ENCODE results near the gene RALA. TPM values are rescaled to one million over a fixed set of nuclear protein-coding genes. Genes with fewer than 3 reads are reported as not detected.

The RALA gene
- total and polyA plus RNA-seq, 3 donors from 2014 or later, result 13.6 to 27.9 (median 15.9) TPM

- Histone ChIP-seq H3K4me1 (no peaks in the 10 kb centered on the region), H3K36me3 (ENCODE audit: low read depth, missing control alignments) (no peaks in the 10 kb centered on the region), H3K4me3 (no peak overlapping the region), H3K27ac (no peak overlapping the region), H3K27me3 (no peaks in the 10 kb centered on the region), H3K9me3 (no peaks in the 10 kb centered on the region)
- DNase-seq, result no peak
- no peak for TF ChIP-seq POLR2A (IDR thresholded peaks at IDR 0.05)
- TF ChIP-seq, protein P1, sequence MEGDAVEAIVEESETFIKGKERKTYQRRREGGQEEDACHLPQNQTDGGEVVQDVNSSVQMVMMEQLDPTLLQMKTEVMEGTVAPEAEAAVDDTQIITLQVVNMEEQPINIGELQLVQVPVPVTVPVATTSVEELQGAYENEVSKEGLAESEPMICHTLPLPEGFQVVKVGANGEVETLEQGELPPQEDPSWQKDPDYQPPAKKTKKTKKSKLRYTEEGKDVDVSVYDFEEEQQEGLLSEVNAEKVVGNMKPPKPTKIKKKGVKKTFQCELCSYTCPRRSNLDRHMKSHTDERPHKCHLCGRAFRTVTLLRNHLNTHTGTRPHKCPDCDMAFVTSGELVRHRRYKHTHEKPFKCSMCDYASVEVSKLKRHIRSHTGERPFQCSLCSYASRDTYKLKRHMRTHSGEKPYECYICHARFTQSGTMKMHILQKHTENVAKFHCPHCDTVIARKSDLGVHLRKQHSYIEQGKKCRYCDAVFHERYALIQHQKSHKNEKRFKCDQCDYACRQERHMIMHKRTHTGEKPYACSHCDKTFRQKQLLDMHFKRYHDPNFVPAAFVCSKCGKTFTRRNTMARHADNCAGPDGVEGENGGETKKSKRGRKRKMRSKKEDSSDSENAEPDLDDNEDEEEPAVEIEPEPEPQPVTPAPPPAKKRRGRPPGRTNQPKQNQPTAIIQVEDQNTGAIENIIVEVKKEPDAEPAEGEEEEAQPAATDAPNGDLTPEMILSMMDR (IDR thresholded peaks at IDR 0.05), result no peak
- WGBS, 2 donors, result 68 to 69% methylated on average over 2 of the region's 2 CpGs
- intact Hi-C loops (cut with DNase I; ENCODE audit: low total_unique reads), result no loop called here
Observed at GRCh38 chr7:39606352-39606751, 17.0 kb upstream of the RALA start.

DNA sequence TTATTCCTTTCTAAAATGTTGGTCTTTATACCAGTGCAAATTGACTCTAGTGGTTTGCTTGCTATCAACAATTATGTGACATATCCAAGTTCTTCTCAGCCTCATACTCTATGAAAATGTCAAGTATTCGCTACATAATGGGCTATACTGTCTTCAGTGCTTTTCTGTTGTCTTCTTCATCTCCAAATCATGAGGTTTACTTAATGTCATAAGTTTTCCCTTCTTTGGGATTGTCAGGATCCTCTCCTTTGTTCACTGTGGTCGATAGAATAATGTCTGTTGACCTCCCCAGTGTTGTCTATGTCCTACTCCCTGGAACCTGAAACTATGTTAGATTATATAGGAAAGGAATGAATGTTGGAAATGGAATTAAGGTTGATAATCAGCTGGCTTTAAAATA, 16.4 kb upstream of the RALA start:
- no peak overlapping the region for H3K27ac ChIP-seq
- H3K4me1 ChIP-seq, result no peaks in the 10 kb centered on the region
- intact Hi-C loops (cut with DNase I; ENCODE audit: low total_unique reads), result no loop called here
- DNase-seq, result no peak
- no peak overlapping the region for H3K4me3 ChIP-seq
- TF ChIP-seq, protein P1 (IDR thresholded peaks at IDR 0.05), result no peak
- no peak for TF ChIP-seq POLR2A (IDR thresholded peaks at IDR 0.05)
- no peaks in the 10 kb centered on the region for H3K9me3 ChIP-seq
- no peaks in the 10 kb centered on the region for H3K27me3 ChIP-seq
- 93 to 95% methylated on average over 2 of the region's 2 CpGs for WGBS, 2 donors
- H3K36me3 ChIP-seq (ENCODE audit: low read depth, missing control alignments), result no peaks in the 10 kb centered on the region

- H3K4me3 ChIP-seq, result no peak overlapping the region
- H3K4me1 ChIP-seq, result no peaks in the 10 kb centered on the region
- intact Hi-C loops (cut with DNase I; ENCODE audit: low total_unique reads), result no loop called here
- no peak overlapping the region for H3K27ac ChIP-seq
- H3K27me3 ChIP-seq, result no peaks in the 10 kb centered on the region
- no peak for DNase-seq
- no peaks in the 10 kb centered on the region for H3K9me3 ChIP-seq
- H3K36me3 ChIP-seq (ENCODE audit: low read depth, missing control alignments), result no peaks in the 10 kb centered on the region
- TF ChIP-seq POLR2A (IDR thresholded peaks at IDR 0.05), result no peak
- TF ChIP-seq, protein P1 (IDR thresholded peaks at IDR 0.05), result no peak
- 88 to 100% methylated on average over 2 of the region's 2 CpGs for WGBS, 2 donors
Observed at GRCh38 chr7:39607865-39608264, 15.5 kb upstream of the RALA start.

DNA sequence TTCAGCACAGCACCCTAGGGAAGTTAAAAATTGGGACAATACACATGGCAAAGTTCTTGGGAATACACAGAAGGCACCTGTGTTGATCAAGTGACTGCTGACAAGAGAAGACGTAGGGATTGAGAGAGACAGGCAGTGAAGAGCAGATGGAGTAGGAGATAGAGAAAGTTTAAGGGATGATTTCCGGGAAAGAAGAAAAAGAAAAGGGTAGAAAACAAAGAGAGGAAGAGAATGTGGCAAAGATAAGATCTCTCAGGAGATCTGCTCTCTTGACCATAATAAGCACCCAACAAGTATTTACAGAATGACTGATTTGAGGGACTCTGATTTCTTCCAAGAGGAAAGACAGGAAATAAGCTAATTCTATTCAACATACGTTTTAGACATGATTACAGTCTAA, 15.1 kb upstream of the RALA start:
- H3K36me3 ChIP-seq (ENCODE audit: low read depth, missing control alignments), result no peaks in the 10 kb centered on the region
- H3K27me3 ChIP-seq, result no peaks in the 10 kb centered on the region
- intact Hi-C loops (cut with DNase I; ENCODE audit: low total_unique reads), result no loop called here
- DNase-seq, result no peak
- no peaks in the 10 kb centered on the region for H3K4me1 ChIP-seq
- TF ChIP-seq, protein P1 (IDR thresholded peaks at IDR 0.05), result no peak
- TF ChIP-seq POLR2A (IDR thresholded peaks at IDR 0.05), result no peak
- H3K9me3 ChIP-seq, result no peaks in the 10 kb centered on the region
- no peak overlapping the region for H3K27ac ChIP-seq
- no peak overlapping the region for H3K4me3 ChIP-seq
- 81 to 92% methylated on average over 3 of the region's 3 CpGs for WGBS, 2 donors

GRCh38 chr7:39609113-39609934, 14.0 kb upstream of the RALA start:
- intact Hi-C loops (cut with DNase I; ENCODE audit: low total_unique reads), result no loop called here
- Histone ChIP-seq H3K27ac (no peak overlapping the region), H3K4me1 (no peaks in the 10 kb centered on the region), H3K27me3 (no peaks in the 10 kb centered on the region), H3K36me3 (ENCODE audit: low read depth, missing control alignments) (no peaks in the 10 kb centered on the region), H3K4me3 (peak overlapping the region in 1 of 2 donors; percentile 43), H3K9me3 (no peaks in the 10 kb centered on the region)
- DNase-seq, result no peak
- TF ChIP-seq, protein P1 (IDR thresholded peaks at IDR 0.05), result no peak
- no peak for TF ChIP-seq POLR2A (IDR thresholded peaks at IDR 0.05)
- WGBS, 2 donors, result 4 to 8% methylated on average over 18 to 36 of the region's 36 CpGs

All from testis (tissue), 3 donors.